ENCODE data around the gene TRIM38.
A peak's percentile ranks its signal among the peaks of the same experiment; 100 is the strongest.

The TRIM38 gene

GRCh38 chr6:26025047-26025893, 62.7 kb downstream of the TRIM38 start:
- H3K27me3 ChIP-seq (ENCODE audit: insufficient read depth, low read length): no peaks in the 10 kb centered on the region
- peak overlapping the region; percentile 89; the same call in 1 of the 2 replicates for H3K9ac ChIP-seq (ENCODE audit: low read depth, low read length)

GRCh38 chr6:26025894-26026832, 63.6 kb downstream of the TRIM38 start:
- Histone ChIP-seq H3K9me3 (ENCODE audit: insufficient read depth, low read depth, low read length) (no peaks in the 10 kb centered on the region), H3K27me3 (ENCODE audit: insufficient read depth, low read length) (no peaks in the 10 kb centered on the region), H3K9ac (ENCODE audit: low read depth, low read length) (peak overlapping the region; percentile 89), H3K36me3 (ENCODE audit: insufficient read depth, low read depth, low read length) (no peaks in the 10 kb centered on the region), H3K27ac (ENCODE audit: low read length) (peak overlapping the region; percentile 90), H3K4me1 (ENCODE audit: insufficient read depth, low read length) (peaks cover 38% of the 10 kb centered on the region), H3K4me3 (ENCODE audit: low read length) (peak overlapping the region; percentile 80)

More at GRCh38 chr6:26025047-26025893, 62.7 kb downstream of the TRIM38 start:
- Histone ChIP-seq H3K27ac (ENCODE audit: low read length) (peak overlapping the region; percentile 90), H3K4me1 (ENCODE audit: insufficient read depth, low read length) (peaks cover 38% of the 10 kb centered on the region), H3K9me3 (ENCODE audit: insufficient read depth, low read depth, low read length) (no peaks in the 10 kb centered on the region), H3K36me3 (ENCODE audit: insufficient read depth, low read depth, low read length) (no peaks in the 10 kb centered on the region), H3K4me3 (ENCODE audit: low read length) (peak overlapping the region; percentile 80; the same call in 1 of the 2 replicates)

GRCh38 chr6:26026833-26027490, 64.4 kb downstream of the TRIM38 start:
- Histone ChIP-seq H3K4me1 (ENCODE audit: insufficient read depth, low read length) (peaks cover 38% of the 10 kb centered on the region), H3K27me3 (ENCODE audit: insufficient read depth, low read length) (no peaks in the 10 kb centered on the region), H3K9me3 (ENCODE audit: insufficient read depth, low read depth, low read length) (no peaks in the 10 kb centered on the region), H3K27ac (ENCODE audit: low read length) (peak overlapping the region; percentile 90), H3K9ac (ENCODE audit: low read depth, low read length) (peak overlapping the region; percentile 89), H3K36me3 (ENCODE audit: insufficient read depth, low read depth, low read length) (no peaks in the 10 kb centered on the region), H3K4me3 (ENCODE audit: low read length) (peak overlapping the region; percentile 80)

- H3K9me3 ChIP-seq (ENCODE audit: insufficient read depth, low read depth, low read length): no peaks in the 10 kb centered on the region
- peak overlapping the region; percentile 90 for H3K27ac ChIP-seq (ENCODE audit: low read length)
- peak overlapping the region; percentile 80 for H3K4me3 ChIP-seq (ENCODE audit: low read length)
- peaks cover 34% of the 10 kb centered on the region for H3K4me1 ChIP-seq (ENCODE audit: insufficient read depth, low read length)
- H3K36me3 ChIP-seq (ENCODE audit: insufficient read depth, low read depth, low read length): no peaks in the 10 kb centered on the region
- H3K27me3 ChIP-seq (ENCODE audit: insufficient read depth, low read length): no peaks in the 10 kb centered on the region
- peak overlapping the region; percentile 89 for H3K9ac ChIP-seq (ENCODE audit: low read depth, low read length)
These were observed 65.0 kb downstream of the TRIM38 start for GRCh38 chr6:26027491-26028211.

- Histone ChIP-seq H3K27me3 (ENCODE audit: insufficient read depth, low read length) (no peaks in the 10 kb centered on the region), H3K4me1 (ENCODE audit: insufficient read depth, low read length) (peaks cover 33% of the 10 kb centered on the region), H3K9ac (ENCODE audit: low read depth, low read length) (peak overlapping the region; percentile 89), H3K36me3 (ENCODE audit: insufficient read depth, low read depth, low read length) (no peaks in the 10 kb centered on the region), H3K9me3 (ENCODE audit: insufficient read depth, low read depth, low read length) (no peaks in the 10 kb centered on the region), H3K4me3 (ENCODE audit: low read length) (peak overlapping the region; percentile 80; the same call in 1 of the 2 replicates), H3K27ac (ENCODE audit: low read length) (peak overlapping the region; percentile 90)
These were observed 65.7 kb downstream of the TRIM38 start for GRCh38 chr6:26028212-26028745.

- Histone ChIP-seq H3K36me3 (ENCODE audit: insufficient read depth, low read depth, low read length) (no peaks in the 10 kb centered on the region), H3K27me3 (ENCODE audit: insufficient read depth, low read length) (no peaks in the 10 kb centered on the region), H3K4me1 (ENCODE audit: insufficient read depth, low read length) (peaks cover 33% of the 10 kb centered on the region), H3K27ac (ENCODE audit: low read length) (peak overlapping the region; percentile 90), H3K4me3 (ENCODE audit: low read length) (peak overlapping the region; percentile 80; the same call in 1 of the 2 replicates), H3K9ac (ENCODE audit: low read depth, low read length) (peak overlapping the region; percentile 89), H3K9me3 (ENCODE audit: insufficient read depth, low read depth, low read length) (no peaks in the 10 kb centered on the region)
These were observed 66.4 kb downstream of the TRIM38 start for GRCh38 chr6:26028746-26029569.

GRCh38 chr6:26029570-26029856, 66.9 kb downstream of the TRIM38 start:
- peaks cover 36% of the 10 kb centered on the region for H3K4me1 ChIP-seq (ENCODE audit: insufficient read depth, low read length)
- H3K27ac ChIP-seq (ENCODE audit: low read length): peak overlapping the region; percentile 45

GRCh38 chr6:26029857-26030653, 67.5 kb downstream of the TRIM38 start:
- peaks cover 42% of the 10 kb centered on the region for H3K4me1 ChIP-seq (ENCODE audit: insufficient read depth, low read length)
- H3K9me3 ChIP-seq (ENCODE audit: insufficient read depth, low read depth, low read length): no peaks in the 10 kb centered on the region
- no peak overlapping the region for H3K27ac ChIP-seq (ENCODE audit: low read length)
- peak overlapping the region; percentile 76 for H3K9ac ChIP-seq (ENCODE audit: low read depth, low read length)
- no peaks in the 10 kb centered on the region for H3K36me3 ChIP-seq (ENCODE audit: insufficient read depth, low read depth, low read length)
- peak overlapping the region; percentile 87 for H3K4me3 ChIP-seq (ENCODE audit: low read length)
- no peaks in the 10 kb centered on the region for H3K27me3 ChIP-seq (ENCODE audit: insufficient read depth, low read length)

More at GRCh38 chr6:26029570-26029856, 66.9 kb downstream of the TRIM38 start:
- Histone ChIP-seq H3K27me3 (ENCODE audit: insufficient read depth, low read length) (no peaks in the 10 kb centered on the region), H3K9ac (ENCODE audit: low read depth, low read length) (peak overlapping the region; percentile 76), H3K4me3 (ENCODE audit: low read length) (peak overlapping the region; percentile 36; the same call in 1 of the 2 replicates), H3K9me3 (ENCODE audit: insufficient read depth, low read depth, low read length) (no peaks in the 10 kb centered on the region), H3K36me3 (ENCODE audit: insufficient read depth, low read depth, low read length) (no peaks in the 10 kb centered on the region)

GRCh38 chr6:26030716-26031115, 68.1 kb downstream of the TRIM38 start:
- Histone ChIP-seq H3K27ac (ENCODE audit: low read length) (no peak overlapping the region), H3K9me3 (ENCODE audit: insufficient read depth, low read depth, low read length) (no peaks in the 10 kb centered on the region), H3K9ac (ENCODE audit: low read depth, low read length) (peak overlapping the region; percentile 66), H3K4me1 (ENCODE audit: insufficient read depth, low read length) (peaks cover 39% of the 10 kb centered on the region), H3K36me3 (ENCODE audit: insufficient read depth, low read depth, low read length) (no peaks in the 10 kb centered on the region), H3K4me3 (ENCODE audit: low read length) (peak overlapping the region; percentile 87), H3K27me3 (ENCODE audit: insufficient read depth, low read length) (no peaks in the 10 kb centered on the region)

All from iPS-20b (cell line).